Measurements from ENCODE around the gene USP33. TPM values are rescaled to one million over a fixed set of nuclear protein-coding genes. Genes with fewer than 3 reads are reported as not detected.

The USP33 gene
- polyA plus RNA-seq, 1 donor from 2014 or later = 267 TPM

DNA sequence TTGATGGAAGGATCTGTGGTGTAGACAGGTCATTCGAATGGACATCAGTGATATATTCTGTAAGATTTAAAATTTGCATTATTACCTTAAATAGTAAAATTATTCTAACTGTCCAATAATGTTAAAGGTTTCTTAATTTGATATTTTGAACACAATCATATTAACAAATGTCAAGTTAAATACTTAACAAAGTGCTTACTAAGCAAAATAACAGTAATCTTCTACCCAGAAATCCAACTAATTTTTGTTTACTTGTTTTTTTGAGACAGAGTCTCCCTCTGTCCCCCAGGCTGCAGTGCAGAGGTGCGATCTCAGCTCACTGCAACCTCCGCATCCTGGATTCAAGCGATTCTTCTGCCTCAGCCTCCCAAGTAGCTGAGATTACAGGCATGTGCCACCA is 33.9 kb downstream of the USP33 start:
- Histone ChIP-seq H3F3A (ENCODE audit: insufficient read depth, low read length, poor library complexity, severe bottlenecking) (no peaks in the 10 kb centered on the region), H3K36me3 (ENCODE audit: insufficient read depth, low read length) (peaks cover 6% of the 10 kb centered on the region), H3K9ac (ENCODE audit: low read length) (no peak overlapping the region), H3K9me3 (ENCODE audit: low read length) (no peaks in the 10 kb centered on the region), H3K9me2 (ENCODE audit: insufficient read depth, low read length) (no peaks in the 10 kb centered on the region), H3K4me2 (ENCODE audit: low read length) (no peak overlapping the region), H3K79me2 (replicated peaks; ENCODE audit: insufficient read depth, low read length) (no peaks in the 10 kb centered on the region), H3K27me3 (ENCODE audit: insufficient read depth, low read depth, low read length) (no peaks in the 10 kb centered on the region), H2AFZ (ENCODE audit: low read depth, low read length) (no peak overlapping the region), H3K4me3 (ENCODE audit: low read length) (no peak overlapping the region), H4K20me1 (ENCODE audit: insufficient read depth) (no peaks in the 10 kb centered on the region), H3K27ac (ENCODE audit: low read length) (no peak overlapping the region)
- no peak for TF ChIP-seq RAD21 (conservative IDR thresholded peaks at IDR 0.05)
- TF ChIP-seq REST (IDR thresholded peaks at IDR 0.05; ENCODE audit: borderline replicate concordance) = no peak
- TF ChIP-seq EZH2 (IDR thresholded peaks at IDR 0.05; ENCODE audit: borderline replicate concordance, insufficient read depth, low read length, poor library complexity, severe bottlenecking) = no peak
- TF ChIP-seq SMC3 (conservative IDR thresholded peaks at IDR 0.05; ENCODE audit: poor library complexity) = no peak
- no peak for TF ChIP-seq EP300 (conservative IDR thresholded peaks at IDR 0.05; ENCODE audit: poor library complexity, severe bottlenecking)
- no peak for TF ChIP-seq MXI1 (conservative IDR thresholded peaks at IDR 0.05; ENCODE audit: poor library complexity, severe bottlenecking)
- TF ChIP-seq, protein P1, sequence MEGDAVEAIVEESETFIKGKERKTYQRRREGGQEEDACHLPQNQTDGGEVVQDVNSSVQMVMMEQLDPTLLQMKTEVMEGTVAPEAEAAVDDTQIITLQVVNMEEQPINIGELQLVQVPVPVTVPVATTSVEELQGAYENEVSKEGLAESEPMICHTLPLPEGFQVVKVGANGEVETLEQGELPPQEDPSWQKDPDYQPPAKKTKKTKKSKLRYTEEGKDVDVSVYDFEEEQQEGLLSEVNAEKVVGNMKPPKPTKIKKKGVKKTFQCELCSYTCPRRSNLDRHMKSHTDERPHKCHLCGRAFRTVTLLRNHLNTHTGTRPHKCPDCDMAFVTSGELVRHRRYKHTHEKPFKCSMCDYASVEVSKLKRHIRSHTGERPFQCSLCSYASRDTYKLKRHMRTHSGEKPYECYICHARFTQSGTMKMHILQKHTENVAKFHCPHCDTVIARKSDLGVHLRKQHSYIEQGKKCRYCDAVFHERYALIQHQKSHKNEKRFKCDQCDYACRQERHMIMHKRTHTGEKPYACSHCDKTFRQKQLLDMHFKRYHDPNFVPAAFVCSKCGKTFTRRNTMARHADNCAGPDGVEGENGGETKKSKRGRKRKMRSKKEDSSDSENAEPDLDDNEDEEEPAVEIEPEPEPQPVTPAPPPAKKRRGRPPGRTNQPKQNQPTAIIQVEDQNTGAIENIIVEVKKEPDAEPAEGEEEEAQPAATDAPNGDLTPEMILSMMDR (IDR thresholded peaks at IDR 0.05; ENCODE audit: poor library complexity, severe bottlenecking) = no peak
- TF ChIP-seq POLR2AphosphoS5 (IDR thresholded peaks at IDR 0.05) = no peak
- TF ChIP-seq TAF1 (IDR thresholded peaks at IDR 0.05; ENCODE audit: low read depth) = no peak

DNA sequence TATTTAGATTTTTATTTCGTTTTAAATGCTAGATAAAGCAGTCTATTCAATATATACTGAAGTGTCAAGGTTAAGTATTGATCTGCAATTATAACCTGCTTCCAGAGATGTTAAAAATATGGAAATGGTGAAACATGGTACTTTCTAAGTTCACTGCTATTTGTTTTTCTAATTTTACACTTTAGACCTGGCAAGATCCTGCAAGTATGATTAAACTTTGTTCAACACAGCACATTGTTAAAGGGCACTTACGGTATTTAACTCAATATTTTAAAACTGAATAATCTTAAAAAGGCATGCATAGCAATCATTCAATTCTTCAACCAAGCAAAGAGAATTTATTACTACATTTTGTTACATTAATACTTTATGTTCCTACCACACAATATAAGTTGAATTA is 41.5 kb downstream of the USP33 start:
- no peak overlapping the region for H3K4me3 ChIP-seq (ENCODE audit: low read length)
- no peak overlapping the region for H3K9ac ChIP-seq (ENCODE audit: low read length)
- TF ChIP-seq EZH2 (IDR thresholded peaks at IDR 0.05; ENCODE audit: borderline replicate concordance, insufficient read depth, low read length, poor library complexity, severe bottlenecking) = no peak
- TF ChIP-seq, protein P1 (IDR thresholded peaks at IDR 0.05; ENCODE audit: poor library complexity, severe bottlenecking) = no peak
- no peak for TF ChIP-seq REST (IDR thresholded peaks at IDR 0.05; ENCODE audit: borderline replicate concordance)
- TF ChIP-seq MXI1 (conservative IDR thresholded peaks at IDR 0.05; ENCODE audit: poor library complexity, severe bottlenecking) = no peak
- no peak for TF ChIP-seq SMC3 (conservative IDR thresholded peaks at IDR 0.05; ENCODE audit: poor library complexity)
- TF ChIP-seq EP300 (conservative IDR thresholded peaks at IDR 0.05; ENCODE audit: poor library complexity, severe bottlenecking) = no peak
- TF ChIP-seq RAD21 (conservative IDR thresholded peaks at IDR 0.05) = no peak
- no peak for TF ChIP-seq POLR2AphosphoS5 (IDR thresholded peaks at IDR 0.05)
- TF ChIP-seq TAF1 (IDR thresholded peaks at IDR 0.05; ENCODE audit: low read depth) = no peak
- peaks cover 6% of the 10 kb centered on the region for H3K36me3 ChIP-seq (ENCODE audit: insufficient read depth, low read length)
- no peaks in the 10 kb centered on the region for H3K27me3 ChIP-seq (ENCODE audit: insufficient read depth, low read depth, low read length)
- no peaks in the 10 kb centered on the region for H3K9me3 ChIP-seq (ENCODE audit: low read length)
- H3F3A ChIP-seq (ENCODE audit: insufficient read depth, low read length, poor library complexity, severe bottlenecking) = no peaks in the 10 kb centered on the region
- no peak overlapping the region for H2AFZ ChIP-seq (ENCODE audit: low read depth, low read length)
- H3K4me2 ChIP-seq (ENCODE audit: low read length) = no peak overlapping the region
- no peaks in the 10 kb centered on the region for H3K9me2 ChIP-seq (ENCODE audit: insufficient read depth, low read length)
- H4K20me1 ChIP-seq (ENCODE audit: insufficient read depth) = no peaks in the 10 kb centered on the region
- no peaks in the 10 kb centered on the region for H3K79me2 ChIP-seq (replicated peaks; ENCODE audit: insufficient read depth, low read length)
- H3K27ac ChIP-seq (ENCODE audit: low read length) = no peak overlapping the region

Measured in neural cell (in vitro differentiated cells).